ENCODE results near the gene CNTN5. TPM values are rescaled to one million over a fixed set of nuclear protein-coding genes. Genes with fewer than 3 reads are reported as not detected.

The CNTN5 gene
- total RNA-seq, 1 experiment from 2014 or later, result not detected

DNA sequence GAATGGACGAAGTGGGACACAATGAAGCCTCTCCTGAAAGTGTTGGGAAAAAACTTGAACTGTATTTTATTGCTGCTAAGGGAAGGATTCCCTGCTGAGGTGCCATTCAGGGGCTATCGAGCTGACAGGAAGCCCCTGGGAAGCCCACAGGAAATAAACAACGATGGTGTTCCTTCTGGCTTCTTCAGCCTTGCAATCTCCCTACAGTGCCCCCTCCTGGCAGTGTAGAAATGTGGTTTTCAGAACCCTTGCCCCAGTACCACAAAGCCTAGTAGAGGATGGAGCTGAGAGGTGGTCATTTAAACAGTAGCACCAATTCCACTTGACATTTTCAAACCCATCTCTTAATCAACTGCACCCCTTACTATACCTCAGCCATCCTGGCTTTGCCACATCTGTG, 989.6 kb downstream of the CNTN5 start:
- Histone ChIP-seq H3K27me3 (ENCODE audit: insufficient read depth, low read length) (no peaks in the 10 kb centered on the region), H3T11ph (ENCODE audit: low read length) (no peak overlapping the region), H3K23me2 (ENCODE audit: insufficient read length, low read depth, low read length, poor library complexity, severe bottlenecking) (no peaks in the 10 kb centered on the region), H4K20me1 (ENCODE audit: control insufficient read depth, insufficient read depth, insufficient read length) (no peaks in the 10 kb centered on the region), H3K14ac (ENCODE audit: insufficient read depth, low read length) (no peak overlapping the region), H3K9ac (ENCODE audit: extremely low read depth, insufficient read length, low read length) (no peak overlapping the region), H3K27ac (ENCODE audit: insufficient read length, low read depth, low read length) (no peak overlapping the region), H3K9me3 (ENCODE audit: control insufficient read depth, low read depth, low read length) (no peaks in the 10 kb centered on the region), H2BK5ac (ENCODE audit: insufficient read length, low read length) (no peak overlapping the region), H3K79me1 (ENCODE audit: insufficient read depth, low read depth, low read length, poor library complexity, severe bottlenecking) (no peaks in the 10 kb centered on the region), H2AFZ (ENCODE audit: low read length) (no peak overlapping the region), H4K8ac (replicated peaks; ENCODE audit: insufficient read length, low read depth, low read length) (no peak overlapping the region), H2AK5ac (ENCODE audit: insufficient read length, low read length) (no peak overlapping the region), H3K79me2 (ENCODE audit: insufficient read depth, low read length) (no peaks in the 10 kb centered on the region), H3K56ac (ENCODE audit: insufficient read length, low read depth, low read length) (no peak overlapping the region), H3K4me1 (ENCODE audit: insufficient read depth, low read length) (no peaks in the 10 kb centered on the region), H3K4me2 (ENCODE audit: insufficient read depth, insufficient read length, low read length) (no peak overlapping the region), H2BK12ac (ENCODE audit: insufficient read length, low read depth, low read length) (no peak overlapping the region), H3K4ac (ENCODE audit: low read depth, low read length) (no peak overlapping the region), H3K23ac (ENCODE audit: insufficient read length, low read depth, low read length) (no peak overlapping the region), H3K18ac (ENCODE audit: insufficient read length, low read depth, low read length) (no peak overlapping the region), H4K91ac (ENCODE audit: insufficient read length, low read depth, low read length) (no peak overlapping the region), H2BK20ac (ENCODE audit: low read depth, low read length, poor library complexity, severe bottlenecking) (no peak overlapping the region), H2BK120ac (ENCODE audit: low read depth, low read length, poor library complexity, severe bottlenecking) (no peak overlapping the region), H4K5ac (ENCODE audit: insufficient read length, low read depth, low read length) (no peak overlapping the region), H2BK15ac (ENCODE audit: low read depth, low read length) (no peak overlapping the region)
- peak overlapping the region in 1 of 3 experiments; percentile 72; a peak in 1 of 7 replicates for H3K27ac Mint-ChIP-seq
- DNase-seq, result peak; percentile 41
- TF ChIP-seq, protein P1, sequence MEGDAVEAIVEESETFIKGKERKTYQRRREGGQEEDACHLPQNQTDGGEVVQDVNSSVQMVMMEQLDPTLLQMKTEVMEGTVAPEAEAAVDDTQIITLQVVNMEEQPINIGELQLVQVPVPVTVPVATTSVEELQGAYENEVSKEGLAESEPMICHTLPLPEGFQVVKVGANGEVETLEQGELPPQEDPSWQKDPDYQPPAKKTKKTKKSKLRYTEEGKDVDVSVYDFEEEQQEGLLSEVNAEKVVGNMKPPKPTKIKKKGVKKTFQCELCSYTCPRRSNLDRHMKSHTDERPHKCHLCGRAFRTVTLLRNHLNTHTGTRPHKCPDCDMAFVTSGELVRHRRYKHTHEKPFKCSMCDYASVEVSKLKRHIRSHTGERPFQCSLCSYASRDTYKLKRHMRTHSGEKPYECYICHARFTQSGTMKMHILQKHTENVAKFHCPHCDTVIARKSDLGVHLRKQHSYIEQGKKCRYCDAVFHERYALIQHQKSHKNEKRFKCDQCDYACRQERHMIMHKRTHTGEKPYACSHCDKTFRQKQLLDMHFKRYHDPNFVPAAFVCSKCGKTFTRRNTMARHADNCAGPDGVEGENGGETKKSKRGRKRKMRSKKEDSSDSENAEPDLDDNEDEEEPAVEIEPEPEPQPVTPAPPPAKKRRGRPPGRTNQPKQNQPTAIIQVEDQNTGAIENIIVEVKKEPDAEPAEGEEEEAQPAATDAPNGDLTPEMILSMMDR (conservative IDR thresholded peaks at IDR 0.05), result peak; percentile 63
- no peak overlapping the region for H3K4me3 Mint-ChIP-seq
- WGBS (ENCODE audit: extremely low coverage, insufficient read length, low lambda C conversion rate), result no CpG with 5 or more reads among the region's 3 CpGs
- H3K9me3 Mint-ChIP-seq, result no peaks in the 10 kb centered on the region
- no peaks in the 10 kb centered on the region for H3K36me3 Mint-ChIP-seq (ENCODE audit: insufficient read depth in 1 of 3, low read depth in 3 of 3)
- no peaks in the 10 kb centered on the region for H3K4me1 Mint-ChIP-seq
- 0 out of 2 replicates have a peak, but pooled peaks cover 2% of the 10 kb centered on the region for H3K27me3 Mint-ChIP-seq (ENCODE audit: low read depth)
